ENCODE measurements around the gene UNC13D. TPM values are rescaled to one million over a fixed set of nuclear protein-coding genes. Genes with fewer than 3 reads are reported as not detected.

Gene UNC13D
- total and polyA plus RNA-seq, 9 of the 15 experiments (the other 6 are each of a cell fraction or from before 2014, with no cell fraction given) = 0.86 to 244 (median 69.2) TPM

DNA sequence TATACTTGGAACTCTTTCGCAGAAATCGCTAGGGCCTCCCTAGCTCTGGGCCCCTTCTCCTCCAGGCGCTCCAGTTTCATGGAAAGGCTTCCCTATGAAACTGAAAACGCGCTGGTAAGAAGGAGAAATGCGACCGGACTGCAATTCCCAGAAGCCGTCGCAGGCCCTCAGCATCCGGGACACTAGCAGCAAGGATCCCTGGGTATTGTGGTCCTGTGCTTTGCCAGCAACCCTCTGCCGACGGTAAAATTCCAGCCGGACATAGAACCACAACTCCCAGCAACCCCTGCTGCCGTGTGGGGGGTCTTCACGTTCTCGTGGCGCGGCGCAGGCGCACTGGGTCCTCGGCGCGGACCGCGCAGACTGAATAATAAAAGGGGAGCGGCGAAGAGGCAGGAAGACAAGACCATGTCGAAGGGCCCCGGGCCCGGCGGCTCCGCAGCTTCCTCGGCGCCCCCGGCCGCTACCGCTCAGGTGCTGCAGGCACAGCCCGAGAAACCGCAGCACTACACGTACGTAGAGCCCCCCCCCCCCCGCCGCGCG lies 59.7 kb downstream of the UNC13D start, which contains the start of gene UNK (continued):
- TF ChIP-seq GATAD2B (IDR thresholded peaks at IDR 0.05; ENCODE audit: borderline replicate concordance) (no peak), HDAC1 (IDR thresholded peaks at IDR 0.05) (no peak; a peak in 1 of 4 replicates), FOXK1 (CRISPR knock-in tag; IDR thresholded peaks at IDR 0.05; ENCODE audit: borderline replicate concordance) (no peak), PML (IDR thresholded peaks at IDR 0.05; ENCODE audit: low read length) (no peak; the same call in 1 of the 2 replicates), ZFP30 (CRISPR knock-in tag; IDR thresholded peaks at IDR 0.05; ENCODE audit: borderline replicate concordance) (no peak), TCF7 (IDR thresholded peaks at IDR 0.05; ENCODE audit: borderline replicate concordance) (no peak), MXI1 (IDR thresholded peaks at IDR 0.05; ENCODE audit: low read depth, low read length) (no peak), ZBTB34 (CRISPR knock-in tag; IDR thresholded peaks at IDR 0.05) (no peak), NEUROD1 (IDR thresholded peaks at IDR 0.05; ENCODE audit: borderline replicate concordance, low read depth, low read length, partially characterized antibody) (no peak), GMEB1 (CRISPR knock-in tag; IDR thresholded peaks at IDR 0.05) (peak; percentile 95), BCL6 (CRISPR knock-in tag; IDR thresholded peaks at IDR 0.05) (peak; percentile 83; the same call in 1 of the 2 replicates), ZNF3 (CRISPR knock-in tag; IDR thresholded peaks at IDR 0.05) (no peak)
- TF ChIP-seq, protein P1, sequence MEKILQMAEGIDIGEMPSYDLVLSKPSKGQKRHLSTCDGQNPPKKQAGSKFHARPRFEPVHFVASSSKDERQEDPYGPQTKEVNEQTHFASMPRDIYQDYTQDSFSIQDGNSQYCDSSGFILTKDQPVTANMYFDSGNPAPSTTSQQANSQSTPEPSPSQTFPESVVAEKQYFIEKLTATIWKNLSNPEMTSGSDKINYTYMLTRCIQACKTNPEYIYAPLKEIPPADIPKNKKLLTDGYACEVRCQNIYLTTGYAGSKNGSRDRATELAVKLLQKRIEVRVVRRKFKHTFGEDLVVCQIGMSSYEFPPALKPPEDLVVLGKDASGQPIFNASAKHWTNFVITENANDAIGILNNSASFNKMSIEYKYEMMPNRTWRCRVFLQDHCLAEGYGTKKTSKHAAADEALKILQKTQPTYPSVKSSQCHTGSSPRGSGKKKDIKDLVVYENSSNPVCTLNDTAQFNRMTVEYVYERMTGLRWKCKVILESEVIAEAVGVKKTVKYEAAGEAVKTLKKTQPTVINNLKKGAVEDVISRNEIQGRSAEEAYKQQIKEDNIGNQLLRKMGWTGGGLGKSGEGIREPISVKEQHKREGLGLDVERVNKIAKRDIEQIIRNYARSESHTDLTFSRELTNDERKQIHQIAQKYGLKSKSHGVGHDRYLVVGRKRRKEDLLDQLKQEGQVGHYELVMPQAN (IDR thresholded peaks at IDR 0.05; ENCODE audit: borderline replicate concordance) = no peak
- TF ChIP-seq, protein P2, sequence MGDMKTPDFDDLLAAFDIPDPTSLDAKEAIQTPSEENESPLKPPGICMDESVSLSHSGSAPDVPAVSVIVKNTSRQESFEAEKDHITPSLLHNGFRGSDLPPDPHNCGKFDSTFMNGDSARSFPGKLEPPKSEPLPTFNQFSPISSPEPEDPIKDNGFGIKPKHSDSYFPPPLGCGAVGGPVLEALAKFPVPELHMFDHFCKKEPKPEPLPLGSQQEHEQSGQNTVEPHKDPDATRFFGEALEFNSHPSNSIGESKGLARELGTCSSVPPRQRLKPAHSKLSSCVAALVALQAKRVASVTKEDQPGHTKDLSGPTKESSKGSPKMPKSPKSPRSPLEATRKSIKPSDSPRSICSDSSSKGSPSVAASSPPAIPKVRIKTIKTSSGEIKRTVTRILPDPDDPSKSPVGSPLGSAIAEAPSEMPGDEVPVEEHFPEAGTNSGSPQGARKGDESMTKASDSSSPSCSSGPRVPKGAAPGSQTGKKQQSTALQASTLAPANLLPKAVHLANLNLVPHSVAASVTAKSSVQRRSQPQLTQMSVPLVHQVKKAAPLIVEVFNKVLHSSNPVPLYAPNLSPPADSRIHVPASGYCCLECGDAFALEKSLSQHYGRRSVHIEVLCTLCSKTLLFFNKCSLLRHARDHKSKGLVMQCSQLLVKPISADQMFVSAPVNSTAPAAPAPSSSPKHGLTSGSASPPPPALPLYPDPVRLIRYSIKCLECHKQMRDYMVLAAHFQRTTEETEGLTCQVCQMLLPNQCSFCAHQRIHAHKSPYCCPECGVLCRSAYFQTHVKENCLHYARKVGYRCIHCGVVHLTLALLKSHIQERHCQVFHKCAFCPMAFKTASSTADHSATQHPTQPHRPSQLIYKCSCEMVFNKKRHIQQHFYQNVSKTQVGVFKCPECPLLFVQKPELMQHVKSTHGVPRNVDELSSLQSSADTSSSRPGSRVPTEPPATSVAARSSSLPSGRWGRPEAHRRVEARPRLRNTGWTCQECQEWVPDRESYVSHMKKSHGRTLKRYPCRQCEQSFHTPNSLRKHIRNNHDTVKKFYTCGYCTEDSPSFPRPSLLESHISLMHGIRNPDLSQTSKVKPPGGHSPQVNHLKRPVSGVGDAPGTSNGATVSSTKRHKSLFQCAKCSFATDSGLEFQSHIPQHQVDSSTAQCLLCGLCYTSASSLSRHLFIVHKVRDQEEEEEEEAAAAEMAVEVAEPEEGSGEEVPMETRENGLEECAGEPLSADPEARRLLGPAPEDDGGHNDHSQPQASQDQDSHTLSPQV (IDR thresholded peaks at IDR 0.05) = peak; percentile 3
- TF ChIP-seq, protein P3, sequence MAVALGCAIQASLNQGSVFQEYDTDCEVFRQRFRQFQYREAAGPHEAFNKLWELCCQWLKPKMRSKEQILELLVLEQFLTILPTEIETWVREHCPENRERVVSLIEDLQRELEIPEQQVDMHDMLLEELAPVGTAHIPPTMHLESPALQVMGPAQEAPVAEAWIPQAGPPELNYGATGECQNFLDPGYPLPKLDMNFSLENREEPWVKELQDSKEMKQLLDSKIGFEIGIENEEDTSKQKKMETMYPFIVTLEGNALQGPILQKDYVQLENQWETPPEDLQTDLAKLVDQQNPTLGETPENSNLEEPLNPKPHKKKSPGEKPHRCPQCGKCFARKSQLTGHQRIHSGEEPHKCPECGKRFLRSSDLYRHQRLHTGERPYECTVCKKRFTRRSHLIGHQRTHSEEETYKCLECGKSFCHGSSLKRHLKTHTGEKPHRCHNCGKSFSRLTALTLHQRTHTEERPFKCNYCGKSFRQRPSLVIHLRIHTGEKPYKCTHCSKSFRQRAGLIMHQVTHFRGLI (CRISPR knock-in tag; IDR thresholded peaks at IDR 0.05) = no peak
- TF ChIP-seq, protein P4, sequence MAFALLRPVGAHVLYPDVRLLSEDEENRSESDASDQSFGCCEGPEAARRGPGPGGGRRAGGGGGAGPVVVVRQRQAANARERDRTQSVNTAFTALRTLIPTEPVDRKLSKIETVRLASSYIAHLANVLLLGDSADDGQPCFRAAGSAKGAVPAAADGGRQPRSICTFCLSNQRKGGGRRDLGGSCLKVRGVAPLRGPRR (CRISPR knock-in tag; IDR thresholded peaks at IDR 0.05) = no peak
